ENCODE measurements around the gene DNER. TPM values are rescaled to one million over a fixed set of nuclear protein-coding genes. Genes with fewer than 3 reads are reported as not detected.
"Not testable (repeated sequence)": the region's sequence is repeated elsewhere in the genome, so short reads cannot be mapped to it uniquely, and the experiment has no call there.

The DNER gene
- total RNA-seq, 1 donor from 2014 or later, result 1.3 TPM

DNA sequence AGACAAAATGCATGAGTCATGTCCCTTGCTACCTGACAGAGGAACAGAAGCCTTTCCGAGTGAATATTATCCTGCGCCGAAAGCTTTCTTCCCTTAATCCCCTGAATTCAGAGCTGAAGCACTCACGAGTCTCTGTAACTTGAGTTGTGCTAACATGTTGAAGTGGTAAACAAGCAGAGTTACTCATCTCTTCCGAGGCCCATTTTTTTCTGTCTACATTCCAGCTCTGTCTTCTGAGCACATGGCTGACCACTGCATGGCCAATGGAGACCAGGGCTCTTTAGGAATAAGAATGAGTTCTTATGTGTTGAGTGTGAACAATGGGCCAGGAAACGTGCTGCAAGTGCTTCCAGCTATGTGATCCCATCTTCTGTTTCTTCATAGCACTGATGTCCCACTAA is 370.2 kb downstream of the DNER start:
- no peak for DNase-seq (ENCODE audit: low spot score)

DNA sequence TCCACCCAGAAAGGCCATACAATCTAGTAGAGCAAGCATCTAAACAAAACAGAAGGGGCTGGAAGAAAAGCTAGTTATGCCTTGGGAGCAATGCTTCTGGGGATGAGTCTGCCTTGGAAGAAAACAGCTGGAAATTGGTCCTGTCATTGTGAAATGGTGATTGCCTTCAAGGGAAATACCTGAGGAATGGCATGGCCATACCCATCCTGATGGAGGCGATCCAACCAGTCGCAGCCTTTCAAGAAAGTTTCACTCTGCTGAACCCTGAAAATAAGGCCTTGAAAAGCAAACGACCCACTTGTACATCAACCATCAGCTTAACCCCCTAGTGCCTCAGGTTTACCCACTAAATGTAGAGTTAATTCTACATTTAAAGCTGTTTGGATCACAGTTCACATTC is 370.7 kb downstream of the DNER start:
- no peak for DNase-seq (ENCODE audit: low spot score)

DNA sequence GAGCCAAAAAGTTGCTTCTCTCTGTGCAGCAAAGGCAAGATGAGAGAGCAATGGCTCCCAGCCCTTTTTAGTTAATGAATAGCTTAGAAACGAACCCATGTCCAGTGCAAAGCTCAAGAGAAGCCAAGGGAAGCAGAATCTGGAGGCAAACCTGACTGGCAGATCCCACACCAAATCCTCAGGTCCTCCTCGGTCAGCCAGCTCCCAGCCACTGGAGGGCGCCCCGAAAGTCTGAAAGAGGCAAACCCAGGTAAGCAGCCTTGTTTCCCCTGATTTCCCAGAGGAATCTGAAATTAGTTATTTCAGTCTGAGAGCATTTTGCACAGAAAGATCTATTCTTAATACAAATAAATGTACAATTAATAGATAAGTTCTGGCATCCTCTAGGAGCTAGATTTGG is 372.0 kb downstream of the DNER start:
- DNase-seq (ENCODE audit: low spot score), result no peak

DNA sequence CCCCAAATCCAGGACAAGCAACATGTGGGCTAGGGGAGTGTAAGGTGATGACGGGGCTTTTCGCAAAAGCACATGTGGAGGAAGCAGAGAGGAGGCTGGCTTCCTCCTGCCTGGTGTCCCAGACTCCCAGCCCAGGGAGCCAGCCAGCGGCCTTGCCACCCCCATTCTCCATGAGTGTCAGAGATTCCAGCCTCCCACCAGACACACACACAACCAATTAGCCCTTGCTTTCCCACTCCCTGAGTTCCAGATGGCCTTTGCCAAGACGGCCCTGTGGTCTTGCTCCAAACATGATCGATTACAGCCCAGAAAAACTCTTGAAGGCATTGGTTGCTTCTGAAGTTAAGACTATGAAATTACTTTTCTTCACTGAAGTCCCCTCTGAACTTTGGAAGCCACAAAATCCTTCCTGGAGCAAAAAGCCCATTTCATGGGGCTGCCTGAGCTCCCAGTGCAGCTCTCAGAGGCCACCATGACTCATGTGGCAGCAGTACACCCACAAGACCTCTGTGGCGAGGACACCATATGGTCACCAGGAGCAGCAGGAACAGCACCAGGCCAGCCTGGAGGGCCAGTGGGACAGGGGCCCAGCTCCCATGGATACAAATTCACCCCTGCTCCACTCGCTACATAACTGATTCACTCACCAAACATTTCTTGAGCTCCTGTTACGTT is 374.1 kb downstream of the DNER start:
- DNase-seq (ENCODE audit: low spot score), result no peak

DNA sequence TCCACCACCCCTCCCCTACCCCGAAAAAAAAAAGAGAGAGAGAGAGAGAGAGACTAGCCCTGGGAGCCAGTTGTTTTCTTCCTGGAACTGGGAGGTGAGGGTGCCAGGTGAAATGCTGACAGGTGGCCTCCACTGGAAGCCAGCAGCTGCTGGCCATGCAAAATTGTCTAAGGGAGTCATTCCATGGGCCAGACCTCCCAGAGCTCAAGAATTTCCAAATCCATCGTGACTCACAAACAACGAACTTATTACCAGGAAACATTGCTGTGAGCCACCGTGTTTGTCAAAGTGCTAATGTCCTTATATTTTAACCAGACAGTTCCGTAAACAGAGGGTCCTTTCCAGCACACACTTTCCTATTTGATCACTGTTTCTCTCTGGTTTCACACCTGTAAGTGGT is 374.7 kb downstream of the DNER start:
- DNase-seq (ENCODE audit: low spot score), result no peak

- DNase-seq (ENCODE audit: low spot score), result not testable (repeated sequence)
These were observed 375.2 kb downstream of the DNER start for GRCh38 chr2:229339171-229339570.

DNA sequence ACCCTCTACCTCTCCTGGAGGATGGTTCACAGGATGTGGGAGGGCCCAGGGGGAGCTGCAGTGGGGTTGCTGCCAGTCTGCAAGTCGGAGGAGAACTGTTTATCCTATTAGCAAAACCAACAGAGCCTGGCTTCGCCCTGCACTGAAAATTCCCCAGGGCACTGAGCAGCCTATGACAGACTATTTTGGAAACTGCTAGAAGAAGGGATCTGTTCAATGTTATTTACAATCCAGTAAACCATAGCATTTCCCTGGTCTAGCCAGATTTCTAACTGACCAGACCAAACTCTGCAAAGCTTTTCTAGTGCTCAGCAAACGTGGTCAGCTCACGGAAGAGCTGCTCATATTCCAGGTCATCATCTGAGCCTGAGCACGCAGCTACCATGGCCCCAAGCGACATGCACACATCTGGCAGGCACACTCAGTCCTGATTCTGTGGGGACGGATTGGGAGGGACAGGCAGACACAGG is 378.4 kb downstream of the DNER start:
- DNase-seq (ENCODE audit: low spot score), result no peak

- DNase-seq (ENCODE audit: low spot score), result no peak
These were observed 379.0 kb downstream of the DNER start for GRCh38 chr2:229335330-229335729.

DNA sequence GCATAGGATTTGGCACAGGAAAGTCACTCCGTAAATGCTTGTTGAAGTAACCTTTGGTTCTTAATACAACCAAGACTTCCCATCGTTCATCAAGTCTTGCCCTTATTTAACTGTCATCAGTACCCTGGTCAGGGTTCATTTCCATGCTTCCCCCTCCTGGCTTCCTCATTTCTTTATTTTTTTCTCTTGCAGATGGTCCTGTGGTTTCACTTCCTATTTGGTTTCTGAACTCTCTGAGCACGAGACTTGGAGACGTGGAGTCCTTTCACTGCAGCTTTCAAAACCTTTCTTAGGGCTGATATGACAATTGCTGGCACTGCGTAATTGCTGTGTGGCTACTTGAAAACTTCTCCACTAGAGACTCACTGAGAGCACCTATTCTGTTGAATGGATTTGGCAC is 383.4 kb downstream of the DNER start:
- no peak for DNase-seq (ENCODE audit: low spot score)

DNA sequence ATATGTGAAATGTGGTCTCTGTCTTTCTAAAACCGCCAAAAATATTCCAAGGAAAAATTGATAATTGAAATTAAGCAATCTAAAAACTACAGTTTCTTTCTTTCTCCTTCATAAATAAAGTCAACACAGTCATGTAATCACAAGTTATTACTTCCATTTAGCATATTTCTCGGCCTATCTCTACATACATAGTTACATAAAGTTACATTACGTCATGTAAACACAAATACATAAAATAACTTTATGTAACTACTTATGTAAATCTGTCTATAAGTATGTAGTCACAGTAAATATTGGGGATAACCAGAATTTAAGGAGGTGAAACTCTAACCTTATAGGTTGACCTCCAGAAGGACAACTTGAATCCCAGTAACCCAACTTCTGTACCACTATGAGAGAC is 394.8 kb downstream of the DNER start:
- no peak for DNase-seq (ENCODE audit: low spot score)

- no peak for DNase-seq (ENCODE audit: low spot score)
These were observed 400.2 kb downstream of the DNER start for GRCh38 chr2:229314117-229314516.

DNA sequence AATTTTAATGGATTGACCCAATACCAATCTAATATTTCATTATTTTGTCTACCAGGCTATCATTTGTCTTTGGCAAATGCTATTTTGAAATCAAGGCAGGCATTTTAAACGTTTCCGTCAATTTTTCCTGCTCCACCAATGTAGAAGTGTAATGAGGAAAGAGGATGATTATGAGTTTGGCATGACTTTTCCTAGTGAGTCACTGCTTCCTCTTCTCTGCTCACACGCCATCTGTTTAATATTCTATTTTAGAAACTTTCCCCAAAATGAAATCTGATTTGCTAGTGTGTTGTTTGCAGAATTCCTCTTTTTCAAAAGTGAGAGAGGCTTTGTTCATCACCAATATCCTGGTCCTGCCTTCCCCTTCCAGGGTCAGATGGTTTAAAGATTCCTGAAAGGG is 400.8 kb downstream of the DNER start:
- no peak for DNase-seq (ENCODE audit: low spot score)

Other genes starting within 250 kb of the DNER start
- 259 TPM for gene TRIP12, start 207.5 kb upstream of the DNER start, total RNA-seq
- gene FBXO36, start 207.9 kb upstream of the DNER start, total RNA-seq, result 3.0 TPM